Measurements from ENCODE around the gene MPPED2. TPM values are rescaled to one million over a fixed set of nuclear protein-coding genes. Genes with fewer than 3 reads are reported as not detected.

Gene MPPED2
- total RNA-seq, 1 experiment from 2014 or later: 2.4 TPM

- TF ChIP-seq SOX15 (CRISPR knock-in tag; IDR thresholded peaks at IDR 0.05) (no peak), NFYB (CRISPR knock-in tag; conservative IDR thresholded peaks at IDR 0.05; ENCODE audit: low read depth) (no peak), MAX (CRISPR knock-in tag; IDR thresholded peaks at IDR 0.05) (no peak), GABPB1 (CRISPR knock-in tag; IDR thresholded peaks at IDR 0.05) (no peak), IRF2 (CRISPR knock-in tag; IDR thresholded peaks at IDR 0.05; ENCODE audit: borderline replicate concordance, low read depth) (no peak), ZNF671 (CRISPR knock-in tag; IDR thresholded peaks at IDR 0.05) (no peak), JUN (CRISPR knock-in tag; IDR thresholded peaks at IDR 0.05) (no peak), KAT7 (CRISPR knock-in tag; IDR thresholded peaks at IDR 0.05; ENCODE audit: borderline replicate concordance) (no peak), FOXJ3 (CRISPR knock-in tag; IDR thresholded peaks at IDR 0.05; ENCODE audit: borderline replicate concordance) (no peak)
Observed at GRCh38 chr11:30454111-30454510, 132.0 kb downstream of the MPPED2 start (continued).

- DNase-seq (ENCODE audit: low spot score): peak; percentile 18
- no peaks in the 10 kb centered on the region for H3K36me3 Mint-ChIP-seq
- no peak overlapping the region for H3K27ac Mint-ChIP-seq
- H3K27me3 Mint-ChIP-seq (ENCODE audit: low read depth): peaks cover 51% of the 10 kb centered on the region
- ATAC-seq: peak; percentile 84
- ChIA-PET CTCF (no interaction called here), POLR2A (no interaction called here)
- peaks cover 64% of the 10 kb centered on the region for H3K4me1 Mint-ChIP-seq
- no peaks in the 10 kb centered on the region for H3K9me3 Mint-ChIP-seq
- H3K4me3 Mint-ChIP-seq: peak overlapping the region; percentile 22; the same call in 1 of the 2 replicates
- TF ChIP-seq MXD4 (CRISPR knock-in tag; IDR thresholded peaks at IDR 0.05; ENCODE audit: borderline replicate concordance): no peak
- peak; percentile 20; the same call in 1 of the 2 replicates for TF ChIP-seq ZNF423 (CRISPR knock-in tag; IDR thresholded peaks at IDR 0.05)
Observed at GRCh38 chr11:30453705-30454104, 132.4 kb downstream of the MPPED2 start.

- CTCF ChIA-PET: interaction anchor here (0.6 kb wide), 1 partner anchor 325 kb away, joined by 3 read pairs; no protein-coding TSS in a partner anchor
- Mint-ChIP-seq H3K4me3 (no peak overlapping the region), H3K27me3 (ENCODE audit: low read depth) (peaks cover 59% of the 10 kb centered on the region), H3K27ac (no peak overlapping the region), H3K4me1 (peaks cover 56% of the 10 kb centered on the region), H3K9me3 (no peaks in the 10 kb centered on the region), H3K36me3 (no peaks in the 10 kb centered on the region)
- POLR2A ChIA-PET: no interaction called here
- no peak for DNase-seq (ENCODE audit: low spot score)
- no peak for TF ChIP-seq HMGA2 (CRISPR knock-in tag; IDR thresholded peaks at IDR 0.05)
- no peak for TF ChIP-seq NFE2L1 (CRISPR knock-in tag; IDR thresholded peaks at IDR 0.05)
- no peak for TF ChIP-seq TEAD1 (CRISPR knock-in tag; IDR thresholded peaks at IDR 0.05)
- no peak for TF ChIP-seq NR2C2 (CRISPR knock-in tag; IDR thresholded peaks at IDR 0.05)
- TF ChIP-seq NR3C1 (CRISPR knock-in tag; conservative IDR thresholded peaks at IDR 0.05; ENCODE audit: low read depth): no peak
- no peak for TF ChIP-seq CBFB (CRISPR knock-in tag; IDR thresholded peaks at IDR 0.05; ENCODE audit: low read depth)
- TF ChIP-seq ATF3 (CRISPR knock-in tag; conservative IDR thresholded peaks at IDR 0.05): no peak
- no peak for ATAC-seq
Observed at GRCh38 chr11:30452842-30453241, 133.3 kb downstream of the MPPED2 start.

- ChIA-PET POLR2A (no interaction called here), CTCF (no interaction called here)
- Mint-ChIP-seq H3K9me3 (no peaks in the 10 kb centered on the region), H3K36me3 (no peaks in the 10 kb centered on the region), H3K4me1 (peaks cover 62% of the 10 kb centered on the region), H3K4me3 (peak overlapping the region; percentile 44), H3K27ac (peak overlapping the region; percentile 30; the same call in 1 of the 2 replicates), H3K27me3 (ENCODE audit: low read depth) (peaks cover 65% of the 10 kb centered on the region)
- TF ChIP-seq ERG (CRISPR knock-in tag; IDR thresholded peaks at IDR 0.05) (no peak), NR3C1 (CRISPR knock-in tag; conservative IDR thresholded peaks at IDR 0.05; ENCODE audit: low read depth) (no peak), RELA (CRISPR knock-in tag; IDR thresholded peaks at IDR 0.05; ENCODE audit: borderline replicate concordance) (no peak), ZNF423 (CRISPR knock-in tag; IDR thresholded peaks at IDR 0.05) (no peak), USF1 (CRISPR knock-in tag; IDR thresholded peaks at IDR 0.05) (no peak), ZNF281 (CRISPR knock-in tag; IDR thresholded peaks at IDR 0.05) (no peak), FOXK1 (CRISPR knock-in tag; IDR thresholded peaks at IDR 0.05) (no peak), ZNF232 (CRISPR knock-in tag; IDR thresholded peaks at IDR 0.05) (no peak), ETV6 (CRISPR knock-in tag; IDR thresholded peaks at IDR 0.05) (no peak), ZNF219 (CRISPR knock-in tag; IDR thresholded peaks at IDR 0.05; ENCODE audit: borderline replicate concordance) (no peak), GABPB1 (CRISPR knock-in tag; IDR thresholded peaks at IDR 0.05) (no peak), TCF7 (CRISPR knock-in tag; IDR thresholded peaks at IDR 0.05; ENCODE audit: low read depth) (no peak), NFYB (CRISPR knock-in tag; conservative IDR thresholded peaks at IDR 0.05; ENCODE audit: low read depth) (no peak), ZNF121 (CRISPR knock-in tag; IDR thresholded peaks at IDR 0.05) (no peak), ZMAT4 (CRISPR knock-in tag; IDR thresholded peaks at IDR 0.05) (no peak)
- ATAC-seq: no peak; the same call in 1 of the 2 replicates
- no peak for DNase-seq (ENCODE audit: low spot score)
Observed at GRCh38 chr11:30452114-30452513, 134.0 kb downstream of the MPPED2 start.
